Hepatic stellate cell (primary cell): ENCODE results near the gene MRAP2.
"Not testable (repeated sequence)": the region's sequence is repeated elsewhere in the genome, so short reads cannot be mapped to it uniquely, and the experiment has no call there.

Source experiments
- DNase-seq: peaks from one replicate; pipeline ENCODE4 v3.0.0; 2011; ENCODE audit warnings: low spot score

Gene MRAP2

DNA sequence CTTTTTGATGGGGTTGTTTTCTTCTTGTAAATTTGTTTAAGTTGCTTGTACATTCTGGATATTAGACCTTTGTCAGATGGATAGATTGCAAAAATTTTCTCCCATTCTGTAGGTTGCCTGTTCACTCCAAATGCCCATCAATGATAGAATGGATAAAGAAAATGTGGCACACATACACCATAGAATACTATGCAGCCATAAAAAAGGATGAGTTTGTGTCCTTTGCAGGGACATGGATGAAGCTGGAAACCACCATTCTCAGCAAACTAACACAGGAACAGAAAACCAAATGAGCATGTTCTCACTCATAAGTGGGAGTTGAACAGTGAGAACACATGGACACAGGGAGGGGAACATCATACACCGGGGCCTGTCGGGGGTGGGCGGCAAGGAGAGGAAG lies 1.6 kb upstream of the MRAP2 start:
- DNase-seq = not testable (repeated sequence)

DNA sequence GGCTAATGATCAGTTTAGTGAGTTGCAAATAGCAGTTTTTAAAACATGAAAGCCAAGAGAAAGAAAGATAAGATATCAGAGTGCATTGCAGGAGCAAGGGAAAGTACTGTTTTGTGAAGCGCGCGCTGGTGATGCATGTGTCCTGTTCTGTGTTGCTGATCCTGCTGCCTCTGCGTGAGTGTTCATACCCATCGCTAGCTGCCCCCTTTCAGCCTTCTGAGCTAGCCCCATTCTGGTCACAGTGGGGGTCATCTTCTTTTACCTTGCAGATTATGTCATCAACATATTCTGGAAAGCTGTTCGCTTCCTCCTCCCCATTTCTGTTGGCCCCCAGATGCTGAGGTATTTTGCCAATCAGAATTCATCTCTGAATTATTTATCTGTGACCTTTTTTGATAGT lies 1.9 kb downstream of the MRAP2 start:
- DNase-seq = no peak

DNA sequence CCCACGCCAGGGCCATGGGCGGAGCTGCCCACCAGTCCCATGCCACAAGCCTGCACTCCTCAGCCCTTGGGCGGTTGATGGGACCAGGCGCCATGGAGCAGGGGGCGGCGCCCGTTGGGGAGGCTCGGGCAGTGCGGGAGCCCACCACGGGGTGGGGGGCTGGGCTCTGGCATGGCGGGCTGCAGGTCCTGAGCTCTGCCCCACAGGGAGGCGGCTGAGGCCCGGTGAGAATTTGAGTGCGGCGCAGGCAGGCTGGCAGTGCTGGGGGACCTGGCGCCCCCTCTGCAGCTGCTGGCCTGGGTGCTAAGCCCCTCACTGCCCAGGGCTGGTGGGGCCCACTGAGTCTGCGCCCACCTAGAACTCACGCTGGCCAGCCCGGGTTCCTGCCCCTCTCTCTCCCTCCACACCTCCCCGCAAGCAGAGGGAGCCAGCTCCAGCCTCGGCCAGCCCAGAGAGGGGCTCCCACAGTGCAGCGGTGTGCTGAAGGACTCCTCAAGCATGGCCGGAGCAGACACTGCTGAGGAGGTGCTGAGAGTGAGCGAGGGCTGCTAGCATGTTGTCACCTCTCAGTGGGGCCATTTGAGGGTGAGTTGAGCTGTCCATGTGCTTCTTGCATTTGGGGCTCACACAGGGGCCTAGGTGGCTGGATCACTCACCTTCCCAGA lies 4.0 kb downstream of the MRAP2 start:
- no peak for DNase-seq

DNA sequence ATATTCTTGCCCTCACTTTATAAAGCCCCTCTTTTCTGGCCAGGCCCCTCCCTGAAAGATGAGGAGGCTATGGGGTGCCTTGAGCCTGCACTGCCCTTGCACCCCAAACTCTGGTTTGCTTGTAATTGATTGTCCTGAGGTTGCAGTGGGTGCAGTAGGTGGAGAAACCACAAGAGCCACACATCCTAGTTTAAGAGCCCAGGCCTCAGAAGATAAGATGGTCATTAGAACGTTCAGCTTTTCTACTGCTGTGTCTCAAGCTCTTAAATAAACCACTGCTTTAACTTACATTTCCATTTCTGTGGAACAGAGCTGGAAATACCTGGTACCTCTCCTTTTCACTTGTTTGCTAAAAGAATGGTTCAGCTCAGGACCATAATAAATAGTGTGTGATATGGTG lies 9.0 kb downstream of the MRAP2 start:
- no peak for DNase-seq

DNA sequence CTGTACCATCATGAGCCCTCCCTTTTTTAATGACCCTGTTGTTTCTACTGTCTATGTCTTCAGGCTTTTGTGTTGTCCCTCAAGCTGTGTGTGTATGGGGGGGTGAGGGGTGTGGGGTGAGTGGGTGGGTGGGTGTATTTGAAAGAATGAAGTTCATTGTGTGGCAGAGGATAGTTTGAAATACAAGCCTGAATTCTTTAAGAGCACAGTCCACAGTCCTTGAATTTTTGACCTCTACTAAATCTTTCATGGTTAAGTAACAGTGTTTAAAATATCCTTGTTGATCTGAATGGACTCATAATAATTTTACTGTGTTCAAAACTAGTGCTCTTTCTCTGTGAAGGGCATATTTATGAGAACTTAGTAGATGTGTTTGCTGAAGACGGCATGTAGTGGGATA lies 10.0 kb downstream of the MRAP2 start:
- DNase-seq = no peak

DNA sequence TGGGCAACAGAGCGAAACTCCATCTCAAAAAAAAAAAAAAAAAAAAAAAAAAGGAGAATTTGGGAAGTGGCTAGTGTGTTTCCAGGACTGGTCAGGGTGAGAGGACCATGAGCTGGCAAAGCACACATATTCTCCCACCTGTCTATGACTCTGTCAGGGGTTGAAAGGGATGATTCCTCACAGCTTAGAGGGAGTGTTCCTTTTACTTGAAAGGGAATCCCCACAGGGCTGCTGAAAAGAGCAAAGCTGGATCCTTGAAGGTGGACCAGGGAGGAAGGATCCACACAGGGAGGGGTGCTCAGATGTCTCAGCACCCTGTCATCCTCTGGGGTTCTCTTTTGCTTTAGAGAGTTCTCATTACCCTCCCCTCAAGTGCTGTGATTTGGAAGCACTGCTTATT lies 13.2 kb downstream of the MRAP2 start:
- no peak for DNase-seq

DNA sequence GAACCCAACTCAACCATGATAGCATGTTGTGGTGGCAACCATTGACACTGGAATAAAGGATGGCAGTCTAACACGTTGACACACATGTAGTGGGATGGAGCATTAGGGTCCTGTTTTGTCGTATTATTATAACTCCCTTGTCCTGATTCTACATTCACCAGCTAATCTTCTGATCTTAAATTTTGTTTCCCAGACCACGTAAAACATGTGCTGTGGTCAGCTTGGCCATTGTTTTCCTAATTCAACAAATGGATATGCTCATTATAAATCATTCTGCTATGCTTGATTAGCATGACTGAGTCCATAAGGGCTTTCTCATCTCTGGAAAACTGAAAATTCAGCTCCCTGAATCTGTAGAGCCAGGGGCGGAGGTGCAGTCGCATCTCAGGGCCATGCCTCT lies 15.0 kb downstream of the MRAP2 start:
- DNase-seq = no peak

DNA sequence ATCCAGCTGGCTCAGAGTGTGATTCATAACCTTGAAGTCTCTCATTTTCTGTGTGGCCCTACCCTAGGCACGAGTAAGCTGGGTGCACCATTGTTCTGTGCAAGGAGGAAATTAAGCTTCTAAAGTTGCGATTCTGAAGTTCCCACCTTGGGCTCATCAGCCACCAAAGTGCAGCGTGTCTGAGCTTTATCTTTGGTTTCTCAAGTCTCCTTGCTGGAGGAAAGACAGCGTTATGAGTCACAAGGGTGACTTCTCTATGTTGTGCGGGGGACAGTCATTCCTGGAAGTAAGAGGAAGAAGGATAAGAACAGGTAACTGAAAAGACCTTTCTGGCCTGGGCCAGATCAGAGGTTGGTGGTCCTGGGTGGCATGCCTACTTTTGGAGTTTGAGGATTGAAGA lies 16.8 kb downstream of the MRAP2 start:
- no peak for DNase-seq

DNA sequence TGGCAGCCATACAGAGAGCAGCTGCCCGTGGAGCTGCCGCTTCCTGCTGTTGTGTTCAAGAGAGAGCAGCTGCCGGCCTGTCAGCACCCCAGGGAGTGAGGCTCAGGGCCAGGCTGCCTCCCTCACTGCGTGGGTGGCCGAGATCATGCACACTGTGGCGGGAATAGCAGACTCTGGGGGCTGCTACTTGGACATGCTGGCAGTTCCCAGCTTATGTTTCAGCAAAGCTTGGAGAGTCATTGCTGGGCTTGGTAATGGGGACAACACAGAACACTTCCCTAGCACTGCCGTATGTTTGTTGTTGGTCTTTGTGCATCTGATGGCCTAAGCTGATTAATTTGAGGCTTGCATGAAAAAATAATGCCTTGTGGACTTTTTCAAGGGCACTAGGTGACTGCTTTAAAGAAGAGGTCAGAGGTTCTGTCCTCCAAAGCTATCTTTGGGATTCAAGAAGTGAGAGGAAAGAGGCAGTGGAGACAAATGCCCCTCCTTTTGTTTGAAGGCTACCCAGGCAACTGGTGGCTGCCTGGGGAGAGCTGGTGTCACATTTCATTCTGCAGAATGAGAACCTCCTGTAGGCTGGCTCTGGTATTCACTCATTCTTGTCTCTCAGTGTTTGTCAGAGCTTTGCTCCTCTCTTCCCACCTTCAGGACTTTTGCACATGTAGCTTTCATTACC lies 18.8 kb downstream of the MRAP2 start:
- DNase-seq = peak; percentile 19

DNA sequence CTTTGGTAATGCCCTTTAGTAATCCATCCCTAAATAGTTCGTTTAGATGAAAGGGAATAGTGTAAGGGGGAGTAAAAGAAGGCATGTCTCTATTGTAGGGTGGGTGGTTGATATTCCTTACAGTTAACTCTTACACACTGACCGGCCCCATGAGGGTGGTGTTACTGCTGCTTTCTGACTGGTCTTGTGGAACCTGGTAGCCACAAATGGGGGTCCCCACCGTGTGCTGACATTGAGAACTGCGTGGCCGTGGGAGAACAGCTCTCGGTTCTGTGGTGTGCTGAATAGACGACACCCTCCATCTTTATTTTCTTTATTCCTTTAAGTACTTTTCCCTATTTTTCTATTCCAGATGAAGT lies 19.3 kb downstream of the MRAP2 start:
- no peak for DNase-seq

DNA sequence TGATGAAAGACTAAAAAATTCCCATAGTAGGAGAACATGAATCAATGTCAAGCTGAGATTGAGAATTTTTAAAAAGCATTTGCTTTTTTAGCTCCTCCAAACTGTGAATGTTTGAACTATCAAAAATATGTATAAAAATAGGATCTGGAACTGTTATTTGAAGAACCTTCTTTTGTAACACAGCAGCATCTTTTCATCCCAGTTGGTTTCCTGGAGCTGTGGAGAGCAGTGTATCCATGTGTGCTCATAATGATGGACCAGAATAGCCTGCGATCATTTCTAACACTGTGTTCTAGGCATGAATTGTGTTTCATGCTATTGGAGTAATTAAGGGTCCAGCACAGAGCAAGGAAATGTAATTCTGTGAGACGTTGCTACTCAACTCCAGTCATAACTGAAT lies 22.1 kb downstream of the MRAP2 start:
- no peak for DNase-seq

DNA sequence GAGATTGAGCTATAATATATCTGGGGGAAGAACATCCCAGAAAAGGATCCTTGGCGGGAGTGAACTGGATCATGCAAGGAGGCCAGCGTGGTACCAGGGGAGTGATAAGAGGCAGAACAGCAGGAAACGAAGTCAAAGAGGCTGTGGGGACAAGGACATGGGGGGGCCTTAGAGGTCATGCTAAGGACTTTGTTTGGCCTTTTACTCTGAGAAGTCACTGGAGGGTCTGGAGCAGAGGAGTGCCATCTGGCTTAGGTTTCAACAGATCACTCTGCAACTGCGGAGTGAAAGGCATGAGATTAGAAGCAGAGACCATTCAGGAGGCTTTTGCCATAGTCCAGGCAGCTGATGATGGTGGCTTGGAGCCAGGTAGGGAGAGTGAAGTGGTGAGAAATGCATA lies 24.3 kb downstream of the MRAP2 start:
- DNase-seq = no peak

DNA sequence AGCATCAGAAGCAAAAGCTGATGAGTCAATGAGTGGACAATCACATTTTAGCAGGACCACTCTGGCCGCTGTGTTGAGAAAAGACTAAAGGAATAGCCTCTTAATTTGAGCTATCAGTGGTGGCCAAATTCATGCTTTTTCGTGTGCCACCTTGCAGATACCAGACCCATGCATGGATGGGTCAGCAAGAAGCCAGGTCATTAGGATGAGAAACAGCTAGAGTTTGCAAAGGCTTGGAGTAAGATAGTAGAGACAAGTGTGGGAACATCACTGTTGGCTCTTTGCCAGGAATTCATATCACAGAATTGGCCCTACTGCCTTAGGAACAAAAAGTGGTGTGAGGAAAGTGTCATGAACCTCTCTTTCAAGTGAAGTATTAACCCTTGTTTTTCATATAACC lies 25.5 kb downstream of the MRAP2 start:
- no peak for DNase-seq

DNA sequence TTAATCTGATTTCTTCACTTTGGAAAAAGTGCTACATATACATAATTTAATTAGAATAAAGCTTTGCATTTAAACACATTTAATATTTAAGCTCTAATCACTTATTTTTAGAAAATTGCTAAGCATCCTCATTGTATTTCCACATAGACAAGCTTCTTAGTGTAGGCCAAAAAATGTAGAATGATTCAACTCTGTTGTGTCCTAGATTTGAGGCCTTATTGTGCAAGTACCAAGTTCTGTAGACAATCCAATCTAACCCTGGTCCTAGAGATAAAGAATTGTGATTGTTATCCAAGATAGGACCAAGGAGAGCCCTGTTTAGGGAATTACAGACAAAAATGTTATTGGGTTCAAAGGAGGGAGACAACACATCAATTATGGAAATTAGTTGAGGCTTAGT lies 27.6 kb downstream of the MRAP2 start:
- DNase-seq = no peak

DNA sequence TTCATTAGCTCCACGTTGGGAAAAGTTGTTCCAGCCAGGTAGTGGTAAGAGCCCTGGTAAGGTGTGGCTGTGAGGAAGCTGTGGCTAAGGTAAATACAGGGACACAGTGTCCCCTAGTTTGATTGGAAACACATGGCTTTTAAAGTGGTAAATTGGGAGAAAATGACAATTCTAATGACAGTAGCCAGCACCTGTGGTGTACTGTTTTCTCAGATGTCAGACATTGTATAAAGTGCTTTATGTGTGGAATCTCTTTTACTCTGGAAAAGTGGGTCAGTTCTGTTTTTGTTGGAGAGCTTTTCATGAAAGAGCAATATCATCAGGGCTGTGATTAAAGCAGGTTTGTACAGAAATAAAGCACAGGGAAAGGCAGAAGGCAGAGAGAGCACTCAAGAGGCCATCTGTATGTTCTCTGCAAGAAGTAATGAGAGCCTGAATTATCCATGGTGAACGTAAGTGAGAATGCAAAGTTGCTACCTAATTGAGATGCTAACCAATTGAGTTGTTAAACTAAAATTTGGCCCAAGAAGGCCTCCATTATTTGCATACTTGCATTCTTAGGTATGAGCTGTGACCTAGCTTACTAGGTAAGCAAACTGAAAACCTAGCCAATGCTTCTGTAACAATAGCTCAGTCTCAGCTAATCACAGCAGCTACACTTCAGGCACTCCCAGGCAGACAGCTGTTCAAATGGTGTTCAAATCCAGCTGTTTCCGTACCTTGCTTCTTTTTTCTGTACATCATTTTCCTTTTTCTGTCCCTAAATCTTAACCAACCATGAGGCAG lies 28.2 kb downstream of the MRAP2 start:
- no peak for DNase-seq

DNA sequence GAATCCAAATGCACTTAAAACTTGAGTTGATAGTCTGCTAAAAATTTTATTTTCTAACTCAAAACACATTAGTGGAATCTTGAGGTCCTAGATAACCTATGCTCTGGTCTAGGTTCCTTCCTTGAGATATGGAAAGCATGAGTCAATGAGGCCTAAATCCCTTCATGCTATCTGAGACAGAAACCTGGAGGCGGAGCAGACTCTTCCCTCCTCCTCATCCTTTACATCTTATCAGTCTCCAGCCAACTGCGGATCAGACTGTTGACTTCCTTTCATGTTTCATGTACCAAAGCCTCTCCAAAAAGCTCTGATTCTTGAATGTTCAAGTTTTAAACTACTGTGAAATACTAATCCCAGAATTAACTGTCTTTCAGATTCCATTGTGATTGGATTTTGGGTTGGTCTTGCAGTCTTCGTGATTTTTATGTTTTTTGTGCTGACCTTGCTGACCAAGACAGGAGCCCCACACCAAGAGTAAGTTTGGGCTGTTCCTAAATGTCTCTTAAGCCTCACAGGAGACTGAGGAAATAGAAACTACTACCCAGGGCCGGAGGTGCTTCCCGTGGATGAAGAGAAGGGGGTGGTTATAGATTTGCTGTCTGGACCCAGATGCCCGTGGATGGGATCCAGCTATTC lies 29.1 kb downstream of the MRAP2 start:
- no peak for DNase-seq

DNA sequence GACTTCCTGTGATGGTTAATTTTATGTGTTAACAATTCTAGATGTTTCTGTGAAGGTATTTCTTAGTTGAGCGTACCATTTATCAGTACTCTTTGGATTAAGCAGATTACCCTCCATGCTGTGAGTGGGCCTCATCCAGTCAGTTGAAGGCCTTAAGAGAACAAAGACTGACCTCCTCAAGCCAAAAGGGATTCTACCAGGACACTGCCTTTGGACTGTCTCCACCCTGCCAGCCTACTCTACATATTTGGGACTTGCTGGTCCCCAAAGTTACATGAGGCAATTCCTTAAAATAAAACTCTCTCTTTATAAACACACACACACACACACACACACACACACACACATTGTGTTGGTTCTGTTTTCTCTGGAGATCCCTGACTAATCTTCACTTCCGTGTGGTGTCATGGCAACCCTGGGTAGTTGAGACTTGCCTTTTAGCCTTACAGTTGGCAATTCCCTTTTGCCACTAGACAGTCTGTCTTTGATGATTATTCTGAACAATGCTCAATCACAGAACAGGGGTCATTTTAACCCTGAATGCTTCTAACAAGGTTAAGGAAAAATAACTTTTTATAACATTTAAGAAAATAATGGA lies 32.2 kb downstream of the MRAP2 start:
- no peak for DNase-seq

DNA sequence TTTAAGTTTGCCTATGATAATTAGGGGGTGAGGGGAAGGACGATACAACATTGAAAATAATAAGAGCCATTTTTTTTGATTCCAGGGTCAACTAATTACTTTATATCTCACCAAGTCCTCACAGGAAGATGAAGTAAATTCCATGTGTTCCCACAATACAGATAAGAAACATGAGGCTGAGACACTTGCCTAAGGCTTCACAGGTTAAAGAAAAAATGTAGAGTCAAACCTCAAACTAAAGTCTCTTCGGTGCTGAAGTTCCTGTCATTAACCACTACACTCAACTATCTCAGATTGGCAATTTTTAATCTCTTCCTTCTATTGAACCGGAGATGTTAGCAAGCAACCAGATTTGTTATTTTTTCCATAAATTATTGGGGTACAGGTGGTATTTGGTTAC lies 33.0 kb downstream of the MRAP2 start:
- DNase-seq = no peak

DNA sequence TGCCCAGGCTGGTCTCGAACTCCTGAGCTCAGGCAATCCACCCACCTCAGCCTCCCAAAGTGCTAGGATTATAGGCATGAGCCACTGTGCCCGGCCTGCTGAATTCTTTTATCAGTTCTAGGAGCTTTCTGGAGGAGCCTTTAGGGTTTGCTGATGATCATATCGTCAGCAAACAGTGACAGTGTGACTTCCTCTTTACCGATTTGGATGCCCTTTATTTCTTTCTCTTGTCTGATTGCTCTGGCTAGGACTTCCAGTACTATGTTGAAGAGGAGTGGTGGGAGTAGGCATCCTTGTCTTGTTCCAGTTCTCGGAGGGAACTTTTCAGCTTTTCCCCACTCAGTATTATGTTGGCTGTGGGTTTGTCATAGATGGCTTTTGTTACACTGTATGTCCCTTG lies 35.3 kb downstream of the MRAP2 start:
- DNase-seq = not testable (repeated sequence)

DNA sequence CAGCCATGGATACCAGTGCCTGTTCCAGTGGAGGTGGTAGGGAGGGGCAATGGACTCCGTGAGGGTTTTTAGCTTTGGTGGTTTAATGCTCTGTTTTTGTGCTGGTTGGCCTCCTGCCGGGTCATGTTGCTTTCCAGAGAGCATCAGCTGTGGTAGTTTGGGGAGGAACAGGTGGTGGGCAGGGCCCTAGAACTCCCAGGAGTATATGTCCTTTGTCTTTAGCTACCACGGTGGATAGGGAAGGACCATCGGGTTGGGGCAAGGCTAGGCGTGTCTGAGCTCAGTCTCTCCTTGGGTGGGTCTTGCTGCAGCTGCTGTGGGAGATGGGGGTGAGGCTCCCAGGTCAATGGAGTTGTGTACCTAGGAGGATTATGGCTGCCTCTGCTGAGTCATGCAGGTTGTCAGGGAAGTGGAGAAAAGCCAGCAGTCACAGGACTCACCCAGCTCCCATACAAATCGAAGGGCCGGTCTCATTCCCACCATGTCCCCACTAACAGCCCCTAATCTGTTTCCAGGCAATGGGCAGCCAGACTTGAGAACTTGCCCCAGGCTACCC lies 38.9 kb downstream of the MRAP2 start:
- no peak for DNase-seq

DNA sequence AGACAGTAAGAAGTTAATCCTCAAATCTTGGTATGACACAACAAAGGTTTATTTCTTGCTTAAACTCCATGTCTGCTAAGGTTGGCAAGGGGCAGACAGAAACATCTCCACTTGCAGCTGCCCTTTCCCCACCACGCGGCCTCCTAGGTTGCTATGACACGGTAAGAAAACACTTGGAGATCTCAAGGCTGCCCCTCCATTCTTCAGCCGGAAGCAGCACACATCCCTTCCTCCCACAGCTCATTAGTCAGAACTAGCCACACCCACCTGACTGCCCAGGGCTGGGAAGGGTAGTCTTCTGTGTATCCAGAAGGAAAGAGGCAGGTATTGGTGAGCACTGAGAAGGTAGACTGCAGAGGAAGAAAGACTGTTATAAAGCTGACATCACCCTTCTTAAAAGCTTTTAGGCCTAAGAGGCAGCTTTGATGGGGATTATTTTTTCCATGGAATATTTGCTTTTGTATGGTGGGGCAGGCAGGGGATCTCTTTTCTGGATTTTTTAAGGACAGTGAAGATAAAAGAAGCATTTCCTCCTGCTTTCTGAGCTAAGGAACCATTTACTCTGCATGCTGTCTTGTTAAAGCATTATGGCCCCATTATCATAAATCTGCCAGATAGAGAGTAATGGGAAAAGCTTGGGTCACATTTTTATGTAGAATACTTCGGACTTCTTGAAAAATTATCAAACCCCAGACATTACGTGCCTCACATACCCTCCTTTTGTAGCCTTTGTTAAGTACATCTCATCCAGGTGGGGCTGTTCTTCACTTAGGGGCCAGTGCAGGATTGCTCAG lies 41.6 kb downstream of the MRAP2 start:
- DNase-seq = no peak
